ENCODE measurements around the gene CACNA1S.

DNA sequence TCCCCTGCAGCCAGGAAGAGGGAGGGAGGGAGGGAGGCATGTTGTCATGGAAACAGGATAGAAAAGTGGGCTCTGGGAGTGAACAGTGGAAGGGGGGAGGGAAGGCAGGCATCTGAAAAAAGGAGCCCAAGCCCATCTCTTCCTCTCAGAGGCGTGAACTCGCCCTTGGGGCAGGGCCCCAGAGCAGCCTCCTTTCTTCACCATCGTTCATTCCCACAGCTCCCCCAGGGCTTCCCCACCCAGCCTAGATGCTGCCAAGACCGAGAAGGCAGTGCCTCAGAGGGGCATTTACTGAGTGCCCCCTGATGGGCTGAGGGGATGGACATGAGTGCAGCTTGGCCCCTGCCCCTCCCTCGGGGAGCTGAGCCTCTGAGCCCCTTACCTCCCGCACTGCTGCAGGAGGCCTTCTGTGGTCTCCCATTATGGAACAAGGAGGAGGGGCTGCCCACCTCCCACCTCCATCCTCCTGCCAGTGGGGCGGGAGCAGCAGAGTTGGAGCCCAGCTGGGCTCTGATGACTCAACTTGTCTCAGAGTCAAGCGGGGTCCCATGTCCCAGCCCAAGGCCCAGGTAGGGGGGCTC, 49.6 kb downstream of the CACNA1S start:
- TF ChIP-seq POLR2A (IDR thresholded peaks at IDR 0.05), result no peak
- TF ChIP-seq, protein P1, sequence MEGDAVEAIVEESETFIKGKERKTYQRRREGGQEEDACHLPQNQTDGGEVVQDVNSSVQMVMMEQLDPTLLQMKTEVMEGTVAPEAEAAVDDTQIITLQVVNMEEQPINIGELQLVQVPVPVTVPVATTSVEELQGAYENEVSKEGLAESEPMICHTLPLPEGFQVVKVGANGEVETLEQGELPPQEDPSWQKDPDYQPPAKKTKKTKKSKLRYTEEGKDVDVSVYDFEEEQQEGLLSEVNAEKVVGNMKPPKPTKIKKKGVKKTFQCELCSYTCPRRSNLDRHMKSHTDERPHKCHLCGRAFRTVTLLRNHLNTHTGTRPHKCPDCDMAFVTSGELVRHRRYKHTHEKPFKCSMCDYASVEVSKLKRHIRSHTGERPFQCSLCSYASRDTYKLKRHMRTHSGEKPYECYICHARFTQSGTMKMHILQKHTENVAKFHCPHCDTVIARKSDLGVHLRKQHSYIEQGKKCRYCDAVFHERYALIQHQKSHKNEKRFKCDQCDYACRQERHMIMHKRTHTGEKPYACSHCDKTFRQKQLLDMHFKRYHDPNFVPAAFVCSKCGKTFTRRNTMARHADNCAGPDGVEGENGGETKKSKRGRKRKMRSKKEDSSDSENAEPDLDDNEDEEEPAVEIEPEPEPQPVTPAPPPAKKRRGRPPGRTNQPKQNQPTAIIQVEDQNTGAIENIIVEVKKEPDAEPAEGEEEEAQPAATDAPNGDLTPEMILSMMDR (IDR thresholded peaks at IDR 0.05), result no peak
